PC-3 (cell line): ENCODE results near the gene PSMD1. TPM values are rescaled to one million over a fixed set of nuclear protein-coding genes. Genes with fewer than 3 reads are reported as not detected.

Source experiments
- ATAC-seq: fragments of 200-7000 bp; cut with Tn5 transposase; 2 replicates; pipeline ENCODE4 v1.9.1; 2020; ENCODE audit warnings: mild to moderate bottlenecking, moderate library complexity
- BruUV-seq: library from RNA; stranded (reverse); fragments of 400-500 nt; replicated peaks from 2 replicates; lab custom pipeline; 2021; lab: Mats Ljungman, UMichigan
- CTCF ChIA-PET: fragments of 300-600 bp; sonication (Branson Sonifier 250); formaldehyde crosslinking; loops from one replicate; lab custom pipeline; 2022; ENCODE audit warnings: antibody characterized with exemption; lab: Charles Lee
- POLR2A ChIA-PET: fragments of 300-600 bp; sonication (Branson Sonifier 250); formaldehyde crosslinking; loops from one replicate; lab custom pipeline; 2022; ENCODE audit warnings: antibody characterized with exemption; ENCODE audit not compliant: unreplicated experiment; lab: Charles Lee
- DNase-seq: peaks from one replicate; pipeline ENCODE4 v3.0.0-alpha.2; 2015
- H2AFZ ChIP-seq: fragments of 300-600 bp; sonication (generic); 2 replicates; pipeline ENCODE4 v1.6.0; 2016; ENCODE audit warnings: antibody characterized with exemption, low read length
- H3F3A ChIP-seq: fragments of 300-600 bp; sonication (generic); one replicate; pipeline ENCODE4 v1.6.0; 2017; ENCODE audit warnings: antibody characterized with exemption, low read length, control low read depth, mild to moderate bottlenecking; ENCODE audit not compliant: unreplicated experiment
- H3K27ac ChIP-seq: fragments of 300-600 bp; sonication (generic); 2 replicates; pipeline ENCODE4 v1.5.1; 2016; ENCODE audit warnings: mild to moderate bottlenecking, low read length
- H3K27me3 ChIP-seq: fragments of 300-600 bp; sonication (generic); 2 replicates; pipeline ENCODE4 v1.6.1; 2016; ENCODE audit warnings: low read length, mixed read lengths
- H3K36me3 ChIP-seq: fragments of 300-600 bp; sonication (generic); 2 replicates; pipeline ENCODE4 v1.6.1; 2016; ENCODE audit warnings: low read depth, mixed run types, low read length, mixed read lengths
- H3K4me1 ChIP-seq: fragments of 300-600 bp; sonication (generic); 2 replicates; pipeline ENCODE4 v1.5.1; 2016; ENCODE audit warnings: low read length; ENCODE audit not compliant: insufficient read depth
- H3K4me2 ChIP-seq: fragments of 300-600 bp; sonication (generic); 2 replicates; pipeline ENCODE4 v1.6.0; 2016; ENCODE audit warnings: low read length
- H3K4me3 ChIP-seq: fragments of 300-600 bp; sonication (generic); 2 replicates; pipeline ENCODE4 v1.5.1; 2016; ENCODE audit warnings: mild to moderate bottlenecking, low read length, mixed read lengths
- H3K79me2 ChIP-seq: fragments of 300-600 bp; sonication (generic); 2 replicates; pipeline ENCODE4 v1.6.1; 2017; ENCODE audit warnings: low read length, mixed read lengths
- H3K9ac ChIP-seq: fragments of 300-600 bp; sonication (generic); 2 replicates; pipeline ENCODE4 v1.6.0; 2016; ENCODE audit warnings: mild to moderate bottlenecking, low read length
- H3K9me2 ChIP-seq: fragments of 300-600 bp; sonication (generic); replicated peaks from 2 replicates; pipeline ENCODE4 v1.6.1; 2016; ENCODE audit warnings: mixed run types, low read length, mixed read lengths
- H3K9me3 ChIP-seq: fragments of 300-600 bp; sonication (generic); 2 replicates; pipeline ENCODE4 v1.6.1; 2016; ENCODE audit warnings: low read length, mixed read lengths
- H4K20me1 ChIP-seq: fragments of 300-600 bp; sonication (generic); 2 replicates; pipeline ENCODE4 v1.6.1; 2016; ENCODE audit warnings: low read length, mixed read lengths
- EZH2 ChIP-seq: fragments of 300-600 bp; sonication (generic); IDR thresholded peaks from one replicate; pipeline ENCODE4 v1.6.1; 2017; ENCODE audit warnings: antibody characterized with exemption, mild to moderate bottlenecking, low read length; ENCODE audit not compliant: unreplicated experiment
- EZH2phosphoT487 ChIP-seq: fragments of 300-600 bp; sonication (generic); IDR thresholded peaks from 2 replicates; pipeline ENCODE4 v1.6.1; 2018; ENCODE audit warnings: mild to moderate bottlenecking, antibody characterized with exemption, low read length, borderline replicate concordance
- intact Hi-C: fragments of 100-400 bp; cut with micrococcal nuclease; formaldehyde crosslinking; loops from 2 replicates; pipeline ENCODE4 v1.9.0; 2023
- total RNA-seq: library from RNA; depleted of rRNA; stranded (reverse); fragments of >200 nt; gene quantifications from 2 replicates; pipeline ENCODE4 v1.2.3, GENCODE V29; 2014
- TF ChIP-seq, protein P1 (sequence below): fragments of 300-600 bp; sonication (generic); conservative IDR thresholded peaks from 2 replicates; pipeline ENCODE4 v1.5.1; 2017; ENCODE audit warnings: antibody characterized with exemption, low read depth, mild to moderate bottlenecking, low read length

Gene PSMD1
- total RNA-seq, 1 experiment from 2014 or later, result 154 TPM

DNA sequence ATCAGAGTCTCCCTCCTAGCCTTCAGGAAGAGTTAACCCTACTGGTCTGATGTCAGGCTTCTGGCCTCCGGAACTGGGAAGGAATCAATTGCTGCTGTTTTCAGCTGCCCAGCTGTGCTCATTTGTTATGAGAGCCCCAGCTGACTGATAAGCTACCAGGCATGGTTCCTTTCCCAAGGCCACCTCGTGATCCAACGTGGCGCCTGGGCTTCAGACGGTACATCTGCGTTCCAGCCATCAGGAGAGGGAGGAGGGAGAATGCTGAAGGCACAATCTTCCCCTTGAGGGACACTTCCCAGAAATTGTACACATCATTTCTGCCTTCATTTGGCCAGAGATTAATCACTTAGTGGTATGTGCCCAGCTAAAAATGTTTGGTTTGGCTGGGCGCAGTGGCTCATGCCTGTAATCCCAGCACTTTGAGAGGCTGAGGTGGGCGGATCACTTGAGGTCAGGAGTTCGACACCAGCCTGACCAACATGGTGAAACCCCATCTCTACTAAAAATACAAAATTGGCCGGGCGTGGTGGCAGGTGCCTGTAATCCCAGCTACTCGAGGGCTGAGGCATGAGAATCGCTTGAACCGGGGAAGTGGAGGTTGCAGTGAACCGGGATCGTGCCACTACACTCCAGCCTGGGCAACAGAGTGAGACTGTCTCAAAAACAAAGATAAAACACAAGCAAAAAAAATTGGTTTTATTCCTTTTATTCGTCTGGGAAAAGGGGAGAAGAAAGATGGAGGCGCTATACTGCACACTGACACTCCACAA lies 131.3 kb downstream of the PSMD1 start:
- CTCF ChIA-PET, result no interaction called here
- no peaks in the 10 kb centered on the region for H3K36me3 ChIP-seq
- intact Hi-C loops, result no loop called here
- POLR2A ChIA-PET, result no interaction called here
- H3K27me3 ChIP-seq, result no peaks in the 10 kb centered on the region
- no TSS peak for BruUV-seq
- no peak for DNase-seq
- ATAC-seq, result no peak
- H3K4me3 ChIP-seq, result no peak overlapping the region
- no peak overlapping the region for H2AFZ ChIP-seq
- H3K27ac ChIP-seq, result no peak overlapping the region
- no peaks in the 10 kb centered on the region for H3K9me3 ChIP-seq
- H3K4me2 ChIP-seq, result no peak overlapping the region
- TF ChIP-seq EZH2 (no peak), EZH2phosphoT487 (no peak)
- TF ChIP-seq, protein P1, sequence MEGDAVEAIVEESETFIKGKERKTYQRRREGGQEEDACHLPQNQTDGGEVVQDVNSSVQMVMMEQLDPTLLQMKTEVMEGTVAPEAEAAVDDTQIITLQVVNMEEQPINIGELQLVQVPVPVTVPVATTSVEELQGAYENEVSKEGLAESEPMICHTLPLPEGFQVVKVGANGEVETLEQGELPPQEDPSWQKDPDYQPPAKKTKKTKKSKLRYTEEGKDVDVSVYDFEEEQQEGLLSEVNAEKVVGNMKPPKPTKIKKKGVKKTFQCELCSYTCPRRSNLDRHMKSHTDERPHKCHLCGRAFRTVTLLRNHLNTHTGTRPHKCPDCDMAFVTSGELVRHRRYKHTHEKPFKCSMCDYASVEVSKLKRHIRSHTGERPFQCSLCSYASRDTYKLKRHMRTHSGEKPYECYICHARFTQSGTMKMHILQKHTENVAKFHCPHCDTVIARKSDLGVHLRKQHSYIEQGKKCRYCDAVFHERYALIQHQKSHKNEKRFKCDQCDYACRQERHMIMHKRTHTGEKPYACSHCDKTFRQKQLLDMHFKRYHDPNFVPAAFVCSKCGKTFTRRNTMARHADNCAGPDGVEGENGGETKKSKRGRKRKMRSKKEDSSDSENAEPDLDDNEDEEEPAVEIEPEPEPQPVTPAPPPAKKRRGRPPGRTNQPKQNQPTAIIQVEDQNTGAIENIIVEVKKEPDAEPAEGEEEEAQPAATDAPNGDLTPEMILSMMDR, result no peak
- no peaks in the 10 kb centered on the region for H3F3A ChIP-seq
- H4K20me1 ChIP-seq, result no peaks in the 10 kb centered on the region
- H3K4me1 ChIP-seq, result no peaks in the 10 kb centered on the region; the same call in 1 of the 2 replicates
- no peaks in the 10 kb centered on the region for H3K9me2 ChIP-seq
- no peaks in the 10 kb centered on the region for H3K79me2 ChIP-seq
- H3K9ac ChIP-seq, result no peak overlapping the region

DNA sequence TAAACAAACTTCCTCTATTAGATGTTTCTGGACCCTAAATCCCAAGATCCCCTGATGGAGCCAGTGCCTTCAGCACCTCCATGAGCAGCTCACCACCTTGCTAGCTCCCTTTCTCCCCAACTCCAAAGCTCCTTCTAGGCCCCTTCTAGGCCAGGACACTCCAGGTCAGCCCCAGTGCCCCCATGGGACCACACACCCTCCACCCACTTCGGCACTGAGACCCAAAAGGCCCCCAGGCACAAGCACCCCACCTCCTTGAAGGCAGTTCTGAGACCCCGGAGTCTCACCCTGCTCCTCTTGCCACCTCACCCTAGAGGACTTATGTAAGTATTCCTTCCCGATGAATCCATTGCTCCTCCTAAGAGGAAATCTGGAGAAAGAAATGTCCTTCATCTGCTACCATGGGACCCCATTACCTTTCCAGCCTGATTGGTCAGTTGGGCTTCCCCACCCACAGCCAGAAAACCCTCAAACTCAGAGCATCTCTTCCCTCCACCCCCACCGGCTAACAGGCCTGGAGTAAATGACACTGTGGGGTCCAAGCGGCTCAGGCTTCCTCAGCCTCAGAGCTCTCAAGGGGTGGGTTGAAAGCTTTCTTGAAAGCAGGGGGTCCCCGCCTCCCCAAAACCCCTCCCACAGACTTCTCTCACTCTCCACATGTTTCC lies 132.0 kb downstream of the PSMD1 start:
- CTCF ChIA-PET, result no interaction called here
- BruUV-seq, result no TSS peak

More for the DNA sequence above, 132.0 kb downstream of the PSMD1 start:
- Histone ChIP-seq H3K27ac (no peak overlapping the region), H3K4me1 (no peaks in the 10 kb centered on the region; the same call in 1 of the 2 replicates), H2AFZ (no peak overlapping the region), H3K9me2 (no peaks in the 10 kb centered on the region), H3K4me2 (no peak overlapping the region), H4K20me1 (no peaks in the 10 kb centered on the region), H3K79me2 (no peaks in the 10 kb centered on the region), H3K9ac (no peak overlapping the region), H3K27me3 (no peaks in the 10 kb centered on the region), H3K9me3 (no peaks in the 10 kb centered on the region), H3F3A (no peaks in the 10 kb centered on the region), H3K36me3 (no peaks in the 10 kb centered on the region), H3K4me3 (no peak overlapping the region)
- intact Hi-C loops, result no loop called here
- DNase-seq (no peak), ATAC-seq (no peak)
- POLR2A ChIA-PET, result interaction anchor here (0.6 kb wide), 1 partner anchor 51 kb away, joined by 3 read pairs; no protein-coding TSS in a partner anchor
- no peak for TF ChIP-seq EZH2
- TF ChIP-seq, protein P1, result no peak
- TF ChIP-seq EZH2phosphoT487, result no peak
